ENCODE data around the gene LRRC4C. TPM values are rescaled to one million over a fixed set of nuclear protein-coding genes. Genes with fewer than 3 reads are reported as not detected.

LRRC4C gene
- total and polyA plus RNA-seq, 10 of the 15 experiments (the other 5 are each of a cell fraction or from before 2014, with no cell fraction given): 1.5 TPM; not detected in 9

GRCh38 chr11:41309111-41309522 lies 150.3 kb downstream of the LRRC4C start (continued):
- TF ChIP-seq CBX5 (IDR thresholded peaks at IDR 0.05; ENCODE audit: low read depth): no peak
- peak; percentile 47; the same call in 1 of the 2 replicates for TF ChIP-seq NFYB (IDR thresholded peaks at IDR 0.05; ENCODE audit: insufficient read depth, low read depth, low read length)
- no peak for TF ChIP-seq TAF1 (IDR thresholded peaks at IDR 0.05; ENCODE audit: borderline replicate concordance, low read depth, low read length)
- peak; percentile 87 for TF ChIP-seq DPF2 (IDR thresholded peaks at IDR 0.05)
- peak; percentile 72 to 85; a peak in 3 of 4 replicates for TF ChIP-seq EP300 (IDR thresholded peaks at IDR 0.05; ENCODE audit: borderline replicate concordance in 1 of 2, control insufficient read depth in 1 of 2, low read depth in 2 of 2, low read length in 2 of 2)
- no peak for TF ChIP-seq IRF5 (IDR thresholded peaks at IDR 0.05; ENCODE audit: borderline replicate concordance)
- TF ChIP-seq ETV6 (conservative IDR thresholded peaks at IDR 0.05 in 1 of 2, IDR thresholded peaks at IDR 0.05 in 1 of 2; ENCODE audit: borderline replicate concordance in 1 of 2, low read depth in 1 of 2): peak in 1 of 2 experiments; percentile 64; a peak in 2 of 4 replicates
- no peak for TF ChIP-seq SMAD5 (IDR thresholded peaks at IDR 0.05; ENCODE audit: low read depth)
- TF ChIP-seq NR2C2 (IDR thresholded peaks at IDR 0.05; ENCODE audit: borderline replicate concordance, control insufficient read depth, insufficient read length, low read depth): no peak
- no peak for TF ChIP-seq TARDBP (IDR thresholded peaks at IDR 0.05; ENCODE audit: borderline replicate concordance)
- no peak for TF ChIP-seq CHD4 (IDR thresholded peaks at IDR 0.05)
- TF ChIP-seq RBBP5 (conservative IDR thresholded peaks at IDR 0.05): no peak
- TF ChIP-seq PAX5 (IDR thresholded peaks at IDR 0.05; ENCODE audit: borderline replicate concordance, low read depth, low read length): 0 out of 2 replicates have a peak, but pooled peaks have one; percentile 45
- 0 out of 2 replicates have a peak, but pooled peaks have one; percentile 43 for TF ChIP-seq BACH1 (IDR thresholded peaks at IDR 0.05; ENCODE audit: borderline replicate concordance)
- no peak for TF ChIP-seq SREBF1 (IDR thresholded peaks at IDR 0.05; ENCODE audit: low read length)
- peak; percentile 88 for TF ChIP-seq SKIL (IDR thresholded peaks at IDR 0.05; ENCODE audit: low read depth, poor library complexity, severe bottlenecking)
- peak; percentile 49; the same call in 1 of the 2 replicates for TF ChIP-seq RELB (IDR thresholded peaks at IDR 0.05; ENCODE audit: low read depth)
- TF ChIP-seq POU2F2 (IDR thresholded peaks at IDR 0.05; ENCODE audit: borderline replicate concordance, low read depth, low read length): no peak
- peak; percentile 90 for TF ChIP-seq ATF7 (IDR thresholded peaks at IDR 0.05; ENCODE audit: low read depth)
- peak; percentile 95; the same call in 1 of the 2 replicates for TF ChIP-seq ZNF217 (IDR thresholded peaks at IDR 0.05)
- TF ChIP-seq PML (IDR thresholded peaks at IDR 0.05; ENCODE audit: low read length): no peak
- 0 out of 2 replicates have a peak, but pooled peaks have one; percentile 29 for TF ChIP-seq TCF7 (IDR thresholded peaks at IDR 0.05; ENCODE audit: borderline replicate concordance)
- no peak; the same call in 1 of the 2 replicates for TF ChIP-seq RAD51 (IDR thresholded peaks at IDR 0.05)
- no peak for TF ChIP-seq BCLAF1 (IDR thresholded peaks at IDR 0.05)
